Measurements from ENCODE around the gene NOB1. TPM values are rescaled to one million over a fixed set of nuclear protein-coding genes. Genes with fewer than 3 reads are reported as not detected.

Gene NOB1
- total RNA-seq, 1 experiment from 2014 or later = 172 TPM

DNA sequence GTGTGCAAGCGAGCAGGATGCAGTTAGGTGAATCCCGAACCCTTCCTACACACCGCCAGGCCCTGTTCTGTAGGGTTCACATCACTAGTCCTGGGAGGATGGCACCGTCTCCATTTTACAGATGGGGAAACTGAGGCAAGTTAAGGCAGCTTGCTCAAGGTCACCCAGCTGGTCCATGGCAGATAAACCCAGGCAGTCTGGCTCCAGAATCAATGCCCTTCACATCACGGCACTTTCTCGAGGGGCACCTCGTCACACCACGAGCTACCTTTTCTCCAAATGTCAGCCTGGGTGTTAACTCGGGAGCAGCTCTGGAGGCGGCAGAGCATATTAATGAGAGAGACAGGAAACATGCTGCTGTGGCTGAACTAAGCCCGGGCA, 9.5 kb downstream of the NOB1 start:
- no peak overlapping the region for H3K4me3 ChIP-seq (replicated peaks in 1 of 2; ENCODE audit: low read depth in 1 of 2, low read length in 2 of 2)
- RAD21 ChIA-PET (ENCODE audit: low non-redundant PET in 1 of 2, low total read pairs in 2 of 2, uncharacterized antibody in 2 of 2, unreplicated experiment in 2 of 2) = no interaction called here
- H3K9ac ChIP-seq (ENCODE audit: low read length) = no peak overlapping the region
- no peak for DNase-seq (ENCODE audit: low read depth, low spot score)
- H3K9me2 ChIP-seq (ENCODE audit: insufficient read depth) = no peaks in the 10 kb centered on the region
- H3K27ac ChIP-seq (ENCODE audit: low read depth, low read length) = no peak overlapping the region
- peaks cover 66 to 87% of the 10 kb centered on the region in 2 experiments for H3K36me3 ChIP-seq (ENCODE audit: control insufficient read depth in 1 of 2, insufficient read depth in 2 of 2, low read length in 2 of 2)
- no peak overlapping the region for H3K4me2 ChIP-seq (ENCODE audit: low read length)
- intact Hi-C loops (cut with micrococcal nuclease) = no loop called here
- no peaks in the 10 kb centered on the region for H3K27me3 ChIP-seq (ENCODE audit: insufficient read depth, low read length)
- ATAC-seq = no peak
- BruUV-seq (replicated peaks) = no TSS peak
- no peaks in the 10 kb centered on the region for H3K4me1 ChIP-seq (ENCODE audit: control insufficient read depth in 1 of 2, insufficient read depth in 2 of 2, low read length in 2 of 2)
- peaks cover 83% of the 10 kb centered on the region for H3K79me2 ChIP-seq (ENCODE audit: insufficient read depth, low read length)
- H2AFZ ChIP-seq (ENCODE audit: low read depth, low read length, poor library complexity, severe bottlenecking) = no peak overlapping the region
- no peaks in the 10 kb centered on the region for H4K20me1 ChIP-seq (ENCODE audit: insufficient read depth)
- no peaks in the 10 kb centered on the region for H3K9me3 ChIP-seq (ENCODE audit: control insufficient read depth in 1 of 2, insufficient read depth in 1 of 2, low read depth in 1 of 2, low read length in 2 of 2)
- CTCF ChIA-PET = no interaction called here
- TF ChIP-seq ELF1 (IDR thresholded peaks at IDR 0.05; ENCODE audit: borderline replicate concordance, low read depth) (no peak), ZFX (IDR thresholded peaks at IDR 0.05) (no peak), SP1 (IDR thresholded peaks at IDR 0.05; ENCODE audit: low read depth) (no peak)
- TF ChIP-seq, protein P1, sequence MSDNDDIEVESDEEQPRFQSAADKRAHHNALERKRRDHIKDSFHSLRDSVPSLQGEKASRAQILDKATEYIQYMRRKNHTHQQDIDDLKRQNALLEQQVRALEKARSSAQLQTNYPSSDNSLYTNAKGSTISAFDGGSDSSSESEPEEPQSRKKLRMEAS (IDR thresholded peaks at IDR 0.05) = no peak
- TF ChIP-seq, protein P2, sequence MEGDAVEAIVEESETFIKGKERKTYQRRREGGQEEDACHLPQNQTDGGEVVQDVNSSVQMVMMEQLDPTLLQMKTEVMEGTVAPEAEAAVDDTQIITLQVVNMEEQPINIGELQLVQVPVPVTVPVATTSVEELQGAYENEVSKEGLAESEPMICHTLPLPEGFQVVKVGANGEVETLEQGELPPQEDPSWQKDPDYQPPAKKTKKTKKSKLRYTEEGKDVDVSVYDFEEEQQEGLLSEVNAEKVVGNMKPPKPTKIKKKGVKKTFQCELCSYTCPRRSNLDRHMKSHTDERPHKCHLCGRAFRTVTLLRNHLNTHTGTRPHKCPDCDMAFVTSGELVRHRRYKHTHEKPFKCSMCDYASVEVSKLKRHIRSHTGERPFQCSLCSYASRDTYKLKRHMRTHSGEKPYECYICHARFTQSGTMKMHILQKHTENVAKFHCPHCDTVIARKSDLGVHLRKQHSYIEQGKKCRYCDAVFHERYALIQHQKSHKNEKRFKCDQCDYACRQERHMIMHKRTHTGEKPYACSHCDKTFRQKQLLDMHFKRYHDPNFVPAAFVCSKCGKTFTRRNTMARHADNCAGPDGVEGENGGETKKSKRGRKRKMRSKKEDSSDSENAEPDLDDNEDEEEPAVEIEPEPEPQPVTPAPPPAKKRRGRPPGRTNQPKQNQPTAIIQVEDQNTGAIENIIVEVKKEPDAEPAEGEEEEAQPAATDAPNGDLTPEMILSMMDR (IDR thresholded peaks at IDR 0.05 in 2 of 3, conservative IDR thresholded peaks at IDR 0.05 in 1 of 3; ENCODE audit: borderline replicate concordance in 1 of 3, insufficient read depth in 1 of 3, low read depth in 2 of 3, low read length in 2 of 3) = no peak
- POLR2A ChIA-PET = interaction anchor here (1.8 kb wide), 1 partner anchor 19 kb away, joined by 5 read pairs; the partner anchor contains the start of gene NQO1

DNA sequence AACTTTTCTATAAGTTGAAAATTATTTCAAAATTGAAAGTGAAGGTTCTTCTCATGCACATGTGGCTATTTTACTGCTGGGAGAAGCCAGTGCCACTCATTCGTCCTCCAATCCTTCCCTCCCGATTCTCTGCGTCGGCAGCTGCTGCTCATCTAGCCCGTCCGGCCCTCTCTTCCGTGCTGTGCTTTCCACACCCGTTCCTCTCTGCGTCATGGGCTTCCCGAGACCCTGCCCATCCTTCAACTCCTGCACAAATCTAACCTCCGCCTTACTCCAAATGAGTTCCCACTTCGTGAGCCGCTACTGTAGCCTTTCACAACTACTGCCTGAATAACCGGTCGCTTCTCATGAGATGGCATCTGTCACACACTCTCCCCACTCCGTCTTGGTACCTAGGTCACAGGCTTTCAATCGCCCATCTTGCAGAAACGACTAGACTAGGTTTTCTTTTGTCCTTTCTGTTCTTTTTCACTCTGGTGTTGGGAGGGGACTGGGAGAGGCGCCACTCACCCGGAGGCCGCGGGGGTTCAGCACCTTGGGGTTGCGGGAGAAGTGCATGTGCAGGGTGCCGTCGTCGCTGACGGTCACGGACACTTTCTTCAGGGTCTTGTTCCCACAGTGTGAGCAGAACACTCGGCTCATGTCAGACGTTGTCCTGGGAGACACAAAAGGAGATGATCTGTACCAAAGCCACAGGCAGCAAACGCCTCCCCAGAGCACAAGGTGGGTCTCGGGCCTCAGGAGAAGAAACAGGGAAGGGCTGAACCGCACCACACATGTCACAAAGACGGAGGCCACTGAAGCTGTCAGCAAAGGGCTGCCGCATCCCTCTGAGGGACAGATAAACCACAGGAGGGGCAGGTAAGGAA, 10.1 kb downstream of the NOB1 start:
- Histone ChIP-seq H3K4me1 (ENCODE audit: control insufficient read depth in 1 of 2, insufficient read depth in 2 of 2, low read length in 2 of 2) (no peaks in the 10 kb centered on the region), H3K79me2 (ENCODE audit: insufficient read depth, low read length) (peaks cover 77% of the 10 kb centered on the region), H3K36me3 (ENCODE audit: control insufficient read depth in 1 of 2, insufficient read depth in 2 of 2, low read length in 2 of 2) (peaks cover 65 to 87% of the 10 kb centered on the region in 2 experiments), H3K4me2 (ENCODE audit: low read length) (no peak overlapping the region), H3K27ac (ENCODE audit: low read depth, low read length) (no peak overlapping the region), H3K9me2 (ENCODE audit: insufficient read depth) (no peaks in the 10 kb centered on the region), H4K20me1 (ENCODE audit: insufficient read depth) (no peaks in the 10 kb centered on the region), H2AFZ (ENCODE audit: low read depth, low read length, poor library complexity, severe bottlenecking) (no peak overlapping the region), H3K9ac (ENCODE audit: low read length) (no peak overlapping the region), H3K9me3 (ENCODE audit: control insufficient read depth in 1 of 2, insufficient read depth in 1 of 2, low read depth in 1 of 2, low read length in 2 of 2) (no peaks in the 10 kb centered on the region), H3K27me3 (ENCODE audit: insufficient read depth, low read length) (no peaks in the 10 kb centered on the region), H3K4me3 (replicated peaks in 1 of 2; ENCODE audit: low read depth in 1 of 2, low read length in 2 of 2) (no peak overlapping the region)
- ChIA-PET POLR2A (interaction anchor here (1.8 kb wide), 1 partner anchor 18 kb away, joined by 5 read pairs; the partner anchor contains the start of gene NQO1), CTCF (no interaction called here), RAD21 (ENCODE audit: low non-redundant PET in 1 of 2, low total read pairs in 2 of 2, uncharacterized antibody in 2 of 2, unreplicated experiment in 2 of 2) (no interaction called here)
- intact Hi-C loops (cut with micrococcal nuclease) = no loop called here
- DNase-seq (ENCODE audit: low read depth, low spot score) = no peak
- ATAC-seq = no peak
- no TSS peak for BruUV-seq (replicated peaks)
- no peak for TF ChIP-seq SP1 (IDR thresholded peaks at IDR 0.05; ENCODE audit: low read depth)
- TF ChIP-seq ELF1 (IDR thresholded peaks at IDR 0.05; ENCODE audit: borderline replicate concordance, low read depth) = no peak
- TF ChIP-seq, protein P1 (IDR thresholded peaks at IDR 0.05) = no peak
- TF ChIP-seq CBX3 (IDR thresholded peaks at IDR 0.05; ENCODE audit: low read depth) = no peak
- TF ChIP-seq JUND (IDR thresholded peaks at IDR 0.05) = no peak
- TF ChIP-seq SRF (IDR thresholded peaks at IDR 0.05; ENCODE audit: low read depth) = no peak
- no peak for TF ChIP-seq FOSL1 (IDR thresholded peaks at IDR 0.05; ENCODE audit: low read depth)
- TF ChIP-seq EZH2phosphoT487 (IDR thresholded peaks at IDR 0.05; ENCODE audit: borderline replicate concordance) = no peak
- TF ChIP-seq ZNF274 (IDR thresholded peaks at IDR 0.05; ENCODE audit: low read depth, low read length) = no peak
- TF ChIP-seq, protein P3, sequence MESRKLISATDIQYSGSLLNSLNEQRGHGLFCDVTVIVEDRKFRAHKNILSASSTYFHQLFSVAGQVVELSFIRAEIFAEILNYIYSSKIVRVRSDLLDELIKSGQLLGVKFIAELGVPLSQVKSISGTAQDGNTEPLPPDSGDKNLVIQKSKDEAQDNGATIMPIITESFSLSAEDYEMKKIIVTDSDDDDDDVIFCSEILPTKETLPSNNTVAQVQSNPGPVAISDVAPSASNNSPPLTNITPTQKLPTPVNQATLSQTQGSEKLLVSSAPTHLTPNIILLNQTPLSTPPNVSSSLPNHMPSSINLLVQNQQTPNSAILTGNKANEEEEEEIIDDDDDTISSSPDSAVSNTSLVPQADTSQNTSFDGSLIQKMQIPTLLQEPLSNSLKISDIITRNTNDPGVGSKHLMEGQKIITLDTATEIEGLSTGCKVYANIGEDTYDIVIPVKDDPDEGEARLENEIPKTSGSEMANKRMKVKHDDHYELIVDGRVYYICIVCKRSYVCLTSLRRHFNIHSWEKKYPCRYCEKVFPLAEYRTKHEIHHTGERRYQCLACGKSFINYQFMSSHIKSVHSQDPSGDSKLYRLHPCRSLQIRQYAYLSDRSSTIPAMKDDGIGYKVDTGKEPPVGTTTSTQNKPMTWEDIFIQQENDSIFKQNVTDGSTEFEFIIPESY (IDR thresholded peaks at IDR 0.05; ENCODE audit: extremely low read depth, insufficient replicate concordance, low read length) = no peak
- TF ChIP-seq POLR2AphosphoS5 (IDR thresholded peaks at IDR 0.05; ENCODE audit: low read depth, low read length) = no peak
- TF ChIP-seq ZFX (IDR thresholded peaks at IDR 0.05) = no peak
- TF ChIP-seq SIN3A (IDR thresholded peaks at IDR 0.05; ENCODE audit: low read depth) = no peak
- no peak for TF ChIP-seq CEBPB (IDR thresholded peaks at IDR 0.05; ENCODE audit: low read depth)
